GM19468 (cell line): ENCODE measurements around the gene CENPU.

Experiments used
- ATAC-seq: cut with Tn5 transposase; IDR thresholded peaks from one replicate; pipeline ENCODE4 v1.9.1; 2021; ENCODE audit warnings: mild to moderate bottlenecking, moderate library complexity, moderate number of reproducible peaks; ENCODE audit not compliant: unreplicated experiment; ENCODE audit errors: extremely low read depth

Gene CENPU

DNA sequence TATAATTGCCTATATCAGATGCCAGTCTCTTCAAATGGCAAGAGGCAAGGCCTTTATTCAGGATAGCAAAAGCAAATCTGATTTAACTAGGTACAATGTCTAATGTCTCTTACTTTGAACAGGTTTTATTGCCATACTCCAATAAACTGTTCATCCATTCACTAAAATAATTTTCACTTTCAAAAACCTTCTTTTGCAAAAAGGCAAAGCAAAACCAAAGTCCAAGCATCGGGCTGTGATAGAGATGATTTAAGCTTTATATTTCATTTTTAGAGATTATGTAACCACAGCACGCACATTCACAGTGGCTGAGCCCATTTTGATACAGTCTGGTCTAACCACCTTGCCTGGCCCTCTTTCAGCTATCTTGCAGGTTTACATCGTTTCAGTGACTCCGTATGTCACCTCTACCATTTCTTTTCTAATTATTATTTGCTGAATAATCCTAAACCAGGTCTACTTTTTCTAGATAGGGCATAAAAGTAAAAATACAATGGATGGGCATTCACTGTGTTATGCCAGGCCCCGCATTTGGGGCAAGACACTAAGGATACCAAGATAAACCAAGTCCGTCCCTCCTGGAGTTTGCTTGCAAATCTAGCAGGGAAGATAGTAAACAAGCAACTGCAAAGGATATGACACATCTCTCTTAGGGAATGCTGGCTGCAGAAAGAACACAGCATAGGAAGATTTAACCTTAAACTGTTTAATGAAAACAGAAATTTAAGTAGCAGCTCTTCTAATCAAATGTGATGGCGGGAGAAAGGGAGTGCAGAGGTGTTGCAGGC, 86.4 kb downstream of the CENPU start:
- no peak for ATAC-seq

DNA sequence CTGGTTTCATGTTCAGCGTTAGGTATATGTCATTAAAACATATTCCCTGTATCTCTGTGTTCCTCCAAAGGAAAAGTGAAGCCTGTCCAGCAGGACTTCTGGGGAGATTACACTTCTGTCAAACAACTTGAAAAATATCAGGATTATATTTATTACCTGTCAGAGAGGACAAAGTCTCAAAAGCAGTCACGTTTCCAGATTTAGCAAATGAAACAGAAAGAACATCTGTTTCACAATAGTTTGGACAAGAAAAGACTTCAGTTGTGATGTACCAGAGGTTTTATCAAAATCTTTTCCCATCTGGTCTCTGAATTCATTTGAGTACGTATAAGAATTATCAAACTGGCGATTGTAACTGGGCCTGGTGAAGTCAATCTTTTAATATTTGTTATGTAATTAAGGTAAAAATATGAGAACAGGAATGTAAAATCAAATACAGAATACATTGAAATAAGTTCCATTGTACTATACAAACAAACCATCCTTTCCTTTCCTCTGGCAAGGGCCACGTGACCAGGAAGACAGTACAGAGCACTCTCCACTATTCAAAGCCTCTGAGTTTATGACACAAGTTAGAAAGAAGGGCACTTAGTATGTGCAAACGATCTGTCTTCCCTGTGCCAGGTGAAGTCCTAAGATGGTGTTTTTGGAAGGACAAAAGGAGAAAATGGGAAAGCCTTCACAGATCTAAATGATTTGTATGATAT, 87.8 kb downstream of the CENPU start:
- no peak for ATAC-seq

DNA sequence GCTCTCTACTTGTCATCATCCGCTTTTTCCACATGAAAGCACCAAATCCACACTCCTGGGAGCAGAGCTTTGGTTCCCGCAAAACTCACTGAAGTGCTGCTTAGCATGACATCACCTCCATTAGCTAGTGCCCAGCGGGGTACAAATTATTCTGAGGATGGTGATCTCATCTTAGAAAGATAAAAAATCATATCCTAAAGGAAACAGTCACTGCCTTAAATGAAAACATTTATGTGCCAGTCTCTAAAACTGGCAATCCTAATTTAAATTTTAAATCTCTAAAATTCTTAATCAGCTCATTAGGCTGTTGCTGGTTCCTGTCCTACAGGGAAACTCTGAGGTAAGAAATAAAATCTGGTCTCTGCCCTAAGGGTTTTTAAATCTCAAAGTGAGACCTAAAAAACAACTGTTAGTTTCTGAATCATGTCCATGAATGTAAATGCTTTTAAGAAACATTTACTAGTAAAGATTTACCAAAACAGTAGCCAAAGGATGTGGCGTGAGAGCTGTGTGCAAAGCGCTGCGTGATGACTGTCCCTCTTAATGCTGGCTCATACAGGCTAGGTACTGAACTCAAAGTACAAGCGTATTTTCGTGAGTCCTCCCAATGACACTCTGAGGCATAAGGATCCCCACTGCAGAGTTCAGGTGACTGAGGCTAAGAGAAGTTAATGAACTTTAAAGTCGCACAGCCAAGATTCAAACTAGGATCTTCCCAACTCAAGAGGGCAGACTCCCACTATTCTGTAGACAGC, 89.2 kb downstream of the CENPU start:
- ATAC-seq = no peak
